Endothelial cell of umbilical vein (primary cell): ENCODE results near the gene CBLB. TPM values are rescaled to one million over a fixed set of nuclear protein-coding genes. Genes with fewer than 3 reads are reported as not detected.

Experiments
- BruUV-seq: library from RNA; stranded (reverse); fragments of 400-500 nt; replicated peaks from 2 replicates; lab custom pipeline; 2021; lab: Mats Ljungman, UMichigan
- CTCF ChIA-PET: fragments of 300-600, 350-600 bp; sonication (Branson Sonifier 250); formaldehyde crosslinking; loops from one replicate; lab custom pipeline; 2021; ENCODE audit warnings: antibody characterized with exemption, inconsistent platforms; lab: Charles Lee
- POLR2A ChIA-PET: fragments of 300-600, 350-600 bp; sonication (Branson Sonifier 250); formaldehyde crosslinking; loops from one replicate; lab custom pipeline; 2021; ENCODE audit warnings: antibody characterized with exemption, inconsistent platforms; lab: Charles Lee
- DNase-seq: peaks from one replicate; pipeline ENCODE4 v3.0.0-alpha.2; 2011; ENCODE audit warnings: low read depth, low spot score
- FAIRE-seq: peaks from 2 replicates; lab custom pipeline; 2011; peaks lifted over from hg19 to GRCh38; lab: Jason Lieb, UNC
- H2AFZ ChIP-seq: 2 replicates; pipeline ENCODE4 v1.6.0; 2012; ENCODE audit warnings: low read depth, low read length, control low read depth, inconsistent platforms
- H3K27ac ChIP-seq: 2 replicates; pipeline ENCODE4 v1.5.1; 2011; ENCODE audit warnings: low read depth, mild to moderate bottlenecking, control low read depth, low read length, moderate library complexity; ENCODE audit not compliant: insufficient read depth
- H3K27me3 ChIP-seq, 2 experiments: 2 replicates each; pipeline versions ENCODE4 v1.6.0 to v1.6.1; 2011; ENCODE audit warnings: low read length in 2 of 2, mixed read lengths in 1 of 2; ENCODE audit not compliant: control insufficient read depth in 2 of 2, insufficient read depth in 2 of 2
- H3K36me3 ChIP-seq, 2 experiments: 2 replicates in 1 of 2; 3 replicates in 1 of 2; pipeline ENCODE4 v1.5.1; 2011; ENCODE audit warnings: low read length in 2 of 2, mild to moderate bottlenecking in 1 of 2, moderate library complexity in 1 of 2; ENCODE audit not compliant: control insufficient read depth in 2 of 2, insufficient read depth in 2 of 2; ENCODE audit errors: extremely low read depth in 1 of 2
- H3K4me1 ChIP-seq: 3 replicates; pipeline ENCODE4 v1.5.1; 2011; ENCODE audit warnings: mild to moderate bottlenecking, low read length; ENCODE audit not compliant: control insufficient read depth, insufficient read depth; ENCODE audit errors: extremely low read depth
- H3K4me2 ChIP-seq: 2 replicates; pipeline ENCODE4 v1.6.1; 2011; ENCODE audit warnings: low read length, control low read depth, mixed read lengths; ENCODE audit not compliant: insufficient read depth
- H3K4me3 ChIP-seq, 3 experiments: fragments of 200-600 bp in 1 of 3; sonication (generic), shearing (Covaris generic) in 1 of 3; replicated peaks in 1 of 3; 2 replicates each; pipeline ENCODE4 v1.5.1; 2011 to 2016; ENCODE audit warnings: control low read depth in 3 of 3, low read length in 3 of 3, mild to moderate bottlenecking in 2 of 3, inconsistent platforms in 1 of 3, low read depth in 1 of 3, moderate library complexity in 1 of 3; ENCODE audit not compliant: insufficient read depth in 1 of 3
- H3K79me2 ChIP-seq: 2 replicates; pipeline ENCODE4 v1.6.0; 2012; ENCODE audit warnings: low read length, inconsistent platforms; ENCODE audit not compliant: control insufficient read depth, insufficient read depth
- H3K9ac ChIP-seq: replicated peaks from 2 replicates; pipeline ENCODE3; 2011; ENCODE audit warnings: low read length, control low read depth; ENCODE audit not compliant: insufficient read depth; ENCODE audit errors: extremely low read depth
- H3K9me1 ChIP-seq: replicated peaks from 3 replicates; pipeline ENCODE4 v1.6.0; 2011; ENCODE audit warnings: mild to moderate bottlenecking, low read length; ENCODE audit not compliant: control insufficient read depth, insufficient read depth; ENCODE audit errors: extremely low read depth
- H3K9me3 ChIP-seq: replicated peaks from 2 replicates; pipeline ENCODE4 v1.5.1; 2012; ENCODE audit warnings: low read length, inconsistent platforms; ENCODE audit not compliant: control insufficient read depth, insufficient read depth
- H4K20me1 ChIP-seq: replicated peaks from 2 replicates; pipeline ENCODE3; 2011; ENCODE audit warnings: mild to moderate bottlenecking, low read length; ENCODE audit not compliant: control insufficient read depth, insufficient read depth; ENCODE audit errors: extremely low read depth
- EZH2 ChIP-seq: IDR thresholded peaks from 2 replicates; pipeline ENCODE4 v1.6.1; 2012; ENCODE audit warnings: borderline replicate concordance, low read depth, mild to moderate bottlenecking, moderate library complexity, low read length, inconsistent platforms; ENCODE audit not compliant: severe bottlenecking
- FOS ChIP-seq: IDR thresholded peaks from 2 replicates; pipeline ENCODE4 v1.6.1; 2011; ENCODE audit warnings: mild to moderate bottlenecking, low read length, moderate library complexity, borderline replicate concordance; ENCODE audit not compliant: insufficient read depth
- GATA2 ChIP-seq: IDR thresholded peaks from 2 replicates; pipeline ENCODE4 v1.7.0; 2011; ENCODE audit warnings: low read depth, mild to moderate bottlenecking, moderate library complexity, mixed read lengths, low read length; ENCODE audit not compliant: insufficient read length, insufficient read depth
- JUN ChIP-seq: IDR thresholded peaks from 2 replicates; pipeline ENCODE4 v1.6.1; 2011; ENCODE audit warnings: borderline replicate concordance, low read depth; ENCODE audit not compliant: insufficient read length, insufficient read depth
- MYC ChIP-seq: IDR thresholded peaks from one replicate; pipeline ENCODE4 v1.6.1; 2011; ENCODE audit warnings: mild to moderate bottlenecking, low read depth, low read length
- POLR2A ChIP-seq: IDR thresholded peaks from 2 replicates; pipeline ENCODE4 v1.6.1; 2012; ENCODE audit warnings: low read depth, mild to moderate bottlenecking, control low read depth, low read length
- POLR2AphosphoS5 ChIP-seq: IDR thresholded peaks from 2 replicates; pipeline ENCODE4 v1.6.1; 2012; ENCODE audit warnings: low read depth, mild to moderate bottlenecking, control low read depth, low read length, moderate library complexity; ENCODE audit not compliant: insufficient read depth
- dilution Hi-C: fragments of 300-500 bp; cut with MboI; formaldehyde crosslinking; loops from one replicate; pipeline ENCODE4 v1.15.0; 2019; ENCODE audit warnings: low sequenced_read_pairs; ENCODE audit not compliant: extremely low pct_ligation_motif_present
- intact Hi-C: fragments of 100-400 bp; cut with micrococcal nuclease; formaldehyde crosslinking; loops from one replicate; pipeline ENCODE4 v1.10.0; 2022
- polyA plus RNA-seq, 4 experiments: library from polyadenylated mRNA; depleted of rRNA in 3 of 4; stranded (reverse) in 3 of 4; unstranded in 1 of 4; fragments of >200 nt; gene quantifications; 2 replicates each; pipeline versions ENCODE4 v1.2.1 to v1.2.3, GENCODE V29; 2011 to 2012; ENCODE audit warnings: missing spikeins in 1 of 4
- total RNA-seq: library from RNA; stranded (reverse); gene quantifications from 2 replicates; pipeline ENCODE4 v1.2.3, GENCODE V29; 2021
- TF ChIP-seq, protein P1 (sequence below), 2 donors: IDR thresholded peaks; 1 replicate in 1 of 2; 2 replicates in 1 of 2; pipeline ENCODE4 v1.5.1; 2011; ENCODE audit warnings: low read length in 2 of 2, mild to moderate bottlenecking in 2 of 2, moderate library complexity in 2 of 2, control low read depth in 1 of 2, inconsistent platforms in 1 of 2, low read depth in 1 of 2; ENCODE audit not compliant: insufficient read depth in 1 of 2; ENCODE audit errors: extremely low read depth in 1 of 2
- TF ChIP-seq, protein P2 (sequence below): IDR thresholded peaks from 2 replicates; pipeline ENCODE4 v1.6.1; 2011; ENCODE audit not compliant: insufficient read depth, insufficient read length

CBLB gene
- total and polyA plus RNA-seq, 2 donors (not counting 3 experiments of a cell fraction or from before 2014, with no cell fraction given): 17.8 to 39.6 TPM

DNA sequence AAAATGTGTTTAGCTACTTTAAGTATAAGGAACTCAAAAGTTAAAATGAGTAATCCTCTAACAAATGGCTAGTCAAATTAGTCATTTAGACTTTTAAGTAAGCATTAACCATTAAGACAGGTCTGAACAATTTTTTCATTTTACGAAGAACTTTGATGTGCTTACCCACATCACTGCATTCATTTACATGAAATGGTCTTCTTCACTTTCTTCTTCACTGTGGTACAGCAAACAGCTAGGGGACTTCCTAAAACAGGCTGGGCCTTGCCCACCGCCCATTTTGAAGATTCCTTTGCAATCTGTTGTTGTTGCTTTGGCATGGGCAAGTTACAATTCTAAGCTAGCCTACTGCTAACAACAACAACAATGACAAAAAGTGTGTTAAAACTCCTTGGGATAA lies 67.4 kb downstream of the CBLB start:
- no peak for FAIRE-seq
- H3K27ac ChIP-seq: no peak overlapping the region
- no peak overlapping the region for H3K4me3 ChIP-seq
- H3K4me1 ChIP-seq: peaks cover 4% of the 10 kb centered on the region
- TF ChIP-seq, protein P1, sequence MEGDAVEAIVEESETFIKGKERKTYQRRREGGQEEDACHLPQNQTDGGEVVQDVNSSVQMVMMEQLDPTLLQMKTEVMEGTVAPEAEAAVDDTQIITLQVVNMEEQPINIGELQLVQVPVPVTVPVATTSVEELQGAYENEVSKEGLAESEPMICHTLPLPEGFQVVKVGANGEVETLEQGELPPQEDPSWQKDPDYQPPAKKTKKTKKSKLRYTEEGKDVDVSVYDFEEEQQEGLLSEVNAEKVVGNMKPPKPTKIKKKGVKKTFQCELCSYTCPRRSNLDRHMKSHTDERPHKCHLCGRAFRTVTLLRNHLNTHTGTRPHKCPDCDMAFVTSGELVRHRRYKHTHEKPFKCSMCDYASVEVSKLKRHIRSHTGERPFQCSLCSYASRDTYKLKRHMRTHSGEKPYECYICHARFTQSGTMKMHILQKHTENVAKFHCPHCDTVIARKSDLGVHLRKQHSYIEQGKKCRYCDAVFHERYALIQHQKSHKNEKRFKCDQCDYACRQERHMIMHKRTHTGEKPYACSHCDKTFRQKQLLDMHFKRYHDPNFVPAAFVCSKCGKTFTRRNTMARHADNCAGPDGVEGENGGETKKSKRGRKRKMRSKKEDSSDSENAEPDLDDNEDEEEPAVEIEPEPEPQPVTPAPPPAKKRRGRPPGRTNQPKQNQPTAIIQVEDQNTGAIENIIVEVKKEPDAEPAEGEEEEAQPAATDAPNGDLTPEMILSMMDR (IDR thresholded peaks at IDR 0.05; ENCODE audit: extremely low read depth in 1 of 2, insufficient read depth in 1 of 2, low read depth in 1 of 2, low read length in 2 of 2): no peak
- TF ChIP-seq FOS (no peak), POLR2A (no peak)
- H3K4me2 ChIP-seq: no peak overlapping the region
- CTCF ChIA-PET: no interaction called here
- H2AFZ ChIP-seq: no peak overlapping the region
- no peaks in the 10 kb centered on the region for H3K9me3 ChIP-seq
- no peaks in the 10 kb centered on the region for H3K36me3 ChIP-seq
- no peaks in the 10 kb centered on the region for H3K27me3 ChIP-seq
- BruUV-seq: no TSS peak
- intact Hi-C loops (no loop called here), dilution Hi-C loops (no loop called here)
- H3K9ac ChIP-seq: no peak overlapping the region
- no peaks in the 10 kb centered on the region for H3K9me1 ChIP-seq
- no peaks in the 10 kb centered on the region for H3K79me2 ChIP-seq
- POLR2A ChIA-PET: no interaction called here
- no peak for DNase-seq
- peaks cover 2% of the 10 kb centered on the region for H4K20me1 ChIP-seq

DNA sequence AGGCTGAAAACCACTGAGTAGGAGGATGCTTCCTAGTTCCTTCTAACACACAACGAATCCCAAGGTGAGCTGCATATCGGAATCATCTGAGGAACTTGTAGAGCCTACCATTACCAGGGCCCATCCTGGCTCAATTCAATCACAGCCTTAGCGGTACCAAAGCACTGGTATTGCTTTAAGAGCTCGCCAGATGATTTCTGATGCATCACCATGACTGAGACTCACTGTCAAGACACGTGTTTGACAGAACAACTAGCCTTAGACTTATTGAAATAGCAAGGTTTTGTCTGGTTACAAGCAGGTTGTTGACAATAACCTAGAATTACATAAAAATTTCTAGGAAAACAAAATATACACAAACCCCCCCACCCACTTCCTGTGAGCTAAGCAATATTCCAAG lies 68.5 kb downstream of the CBLB start:
- BruUV-seq: no TSS peak
- no peak overlapping the region for H3K27ac ChIP-seq
- CTCF ChIA-PET: interaction anchor here (0.8 kb wide), 1 partner anchor 8 kb away, joined by 3 read pairs; no protein-coding TSS in a partner anchor

More for the DNA sequence above, 68.5 kb downstream of the CBLB start:
- Histone ChIP-seq H2AFZ (no peak overlapping the region), H3K79me2 (peaks cover 2% of the 10 kb centered on the region), H3K27me3 (no peaks in the 10 kb centered on the region), H3K36me3 (no peaks in the 10 kb centered on the region), H4K20me1 (peaks cover 2% of the 10 kb centered on the region), H3K4me1 (no peaks in the 10 kb centered on the region), H3K4me3 (no peak overlapping the region), H3K9ac (no peak overlapping the region), H3K9me1 (no peaks in the 10 kb centered on the region), H3K9me3 (no peaks in the 10 kb centered on the region), H3K4me2 (no peak overlapping the region)
- intact Hi-C loops: no loop called here
- DNase-seq (no peak), FAIRE-seq (no peak)
- POLR2A ChIA-PET: no interaction called here
- dilution Hi-C loops: no loop called here
- TF ChIP-seq, protein P1 (IDR thresholded peaks at IDR 0.05; ENCODE audit: extremely low read depth in 1 of 2, insufficient read depth in 1 of 2, low read depth in 1 of 2, low read length in 2 of 2): no peak
- TF ChIP-seq, protein P2, sequence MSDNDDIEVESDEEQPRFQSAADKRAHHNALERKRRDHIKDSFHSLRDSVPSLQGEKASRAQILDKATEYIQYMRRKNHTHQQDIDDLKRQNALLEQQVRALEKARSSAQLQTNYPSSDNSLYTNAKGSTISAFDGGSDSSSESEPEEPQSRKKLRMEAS: no peak
- no peak for TF ChIP-seq JUN
- TF ChIP-seq POLR2A: no peak
- no peak for TF ChIP-seq POLR2AphosphoS5
- TF ChIP-seq GATA2: no peak
- no peak for TF ChIP-seq EZH2
- TF ChIP-seq MYC: no peak
- TF ChIP-seq FOS: no peak
